ENCODE results near the gene POLE. TPM values are rescaled to one million over a fixed set of nuclear protein-coding genes. Genes with fewer than 3 reads are reported as not detected.

Gene POLE
- total and polyA plus RNA-seq, 10 of the 15 experiments (the other 5 are each of a cell fraction or from before 2014, with no cell fraction given), result 2.3 to 103 (median 37.1) TPM

DNA sequence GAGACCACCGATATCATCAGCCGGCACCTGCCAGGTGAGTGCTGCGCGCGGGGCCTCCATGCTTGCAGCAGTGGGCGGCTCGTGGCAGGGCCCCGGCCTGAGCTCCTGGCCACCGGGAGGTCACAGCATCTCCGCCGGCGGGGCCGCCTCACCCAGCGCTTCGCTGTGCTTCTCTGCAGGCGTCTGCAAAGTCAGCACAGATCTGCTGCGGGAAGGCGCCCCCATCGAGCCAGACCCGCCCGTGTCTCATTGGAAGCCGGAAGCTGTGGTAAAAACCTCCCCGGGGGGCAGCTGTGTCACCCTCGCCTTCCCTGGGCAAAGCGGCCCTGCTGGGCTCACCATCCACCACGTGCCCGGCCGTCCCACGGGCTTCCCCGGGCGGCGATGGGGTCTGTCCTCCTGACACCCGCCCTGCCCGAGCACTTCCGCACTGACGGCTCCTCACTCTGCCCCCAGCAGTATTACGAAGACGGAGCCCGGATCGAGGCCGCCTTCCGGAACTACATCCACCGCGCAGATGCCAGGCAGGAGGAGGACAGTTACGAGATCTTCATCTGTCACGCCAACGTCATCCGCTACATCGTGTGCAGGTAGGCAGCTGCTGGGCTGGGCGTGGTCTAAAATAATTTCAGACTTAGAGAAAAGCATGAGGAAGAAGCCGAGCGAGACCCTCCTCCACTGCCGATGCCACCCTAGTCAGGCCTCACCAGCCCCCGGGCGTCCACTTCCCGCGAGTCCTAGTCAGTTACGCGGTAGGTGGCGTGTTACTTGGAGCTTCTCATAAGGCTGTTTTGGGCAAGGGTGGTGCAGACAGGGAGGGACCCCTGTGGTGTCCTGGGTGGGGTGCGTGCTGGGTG is 30.6 kb upstream of the POLE start:
- ChIA-PET RAD21 (ENCODE audit: unreplicated experiment) (no interaction called here), POLR2A (no interaction called here), SMC1A (ENCODE audit: uncharacterized antibody, unreplicated experiment) (no interaction called here), CTCF (no interaction called here)
- intact Hi-C loops (cut with micrococcal nuclease; ENCODE audit: unreplicated experiment) (no loop called here), in situ Hi-C loops (cut with MboI) (no loop called here)
- Histone ChIP-seq H3K9me3 (replicated peaks; ENCODE audit: control insufficient read depth, insufficient read depth, low read length) (no peaks in the 10 kb centered on the region), H3K36me3 (ENCODE audit: control insufficient read depth in 2 of 2, insufficient read depth in 2 of 2, low read length in 1 of 2) (peaks cover 21 to 40% of the 10 kb centered on the region in 2 experiments), H3K4me1 (ENCODE audit: control insufficient read depth, insufficient read depth, low read length) (no peaks in the 10 kb centered on the region; the same call in 1 of the 2 replicates), H3K9ac (ENCODE audit: control insufficient read depth, insufficient read depth, low read length) (no peak overlapping the region), H4K20me1 (ENCODE audit: control insufficient read depth, insufficient read depth) (no peaks in the 10 kb centered on the region; the same call in 1 of the 2 replicates), H3K27me3 (replicated peaks in 1 of 2; ENCODE audit: control insufficient read depth in 2 of 2, insufficient read depth in 2 of 2, low read length in 1 of 2) (no peaks in the 10 kb centered on the region), H3K4me2 (ENCODE audit: control insufficient read depth, insufficient read depth) (no peak overlapping the region), H2AFZ (ENCODE audit: control insufficient read depth, low read depth, low read length) (no peak overlapping the region), H3K79me2 (ENCODE audit: control insufficient read depth, insufficient read depth, low read length) (peaks cover 23% of the 10 kb centered on the region), H3K27ac (ENCODE audit: control insufficient read depth, insufficient read depth) (no peak overlapping the region), H3K4me3 (no peak overlapping the region)
- FAIRE-seq (no peak), ATAC-seq (no peak), DNase-seq (ENCODE audit: low read depth, low spot score) (no peak)
- TF ChIP-seq HCFC1 (IDR thresholded peaks at IDR 0.05; ENCODE audit: low read length) (no peak), BMI1 (IDR thresholded peaks at IDR 0.05; ENCODE audit: borderline replicate concordance) (no peak), GABPA (IDR thresholded peaks at IDR 0.05; ENCODE audit: low read depth) (no peak), NR2F1 (conservative IDR thresholded peaks at IDR 0.05) (no peak), NFYB (IDR thresholded peaks at IDR 0.05; ENCODE audit: insufficient read depth, low read depth, low read length) (no peak), SMAD1 (IDR thresholded peaks at IDR 0.05; ENCODE audit: low read depth, partially characterized antibody) (no peak), RELA (IDR thresholded peaks at IDR 0.05; ENCODE audit: borderline replicate concordance, partially characterized antibody) (no peak), ZNF24 (IDR thresholded peaks at IDR 0.05) (no peak), DPF2 (IDR thresholded peaks at IDR 0.05) (no peak)
- no TSS peak for BruUV-seq (replicated peaks)
- WGBS (ENCODE audit: insufficient coverage, insufficient replicate concordance, low lambda C conversion rate, missing lambda C conversion rate), result 99% methylated on average over 49 of the region's 61 CpGs

Measured in GM12878 (cell line).